K562 (cell line): Measurements from ENCODE around the gene GPD2. TPM values are rescaled to one million over a fixed set of nuclear protein-coding genes. Genes with fewer than 3 reads are reported as not detected.

Experiments used
- ATAC-seq: fragments of 200-7000 bp; cut with Tn5 transposase; 3 replicates; pipeline ENCODE4 v1.9.1; 2020; ENCODE audit warnings: moderate library complexity
- BruUV-seq: library from RNA; stranded (reverse); fragments of 400-500 nt; replicated peaks from 2 replicates; lab custom pipeline; 2021; lab: Mats Ljungman, UMichigan
- CTCF ChIA-PET: fragments of 300-600 bp; formaldehyde crosslinking; extraction: SDS; loops from one replicate; lab custom pipeline; 2021; ENCODE audit warnings: low intra/inter-chr PET ratio; lab: Yijun Ruan, JAX
- POLR2A ChIA-PET: fragments of 300-600, 350-650 bp; sonication (Branson Sonifier 250); formaldehyde crosslinking; extraction: SDS; loops from one replicate; lab custom pipeline; 2021; ENCODE audit warnings: antibody characterized with exemption, inconsistent platforms; lab: Yijun Ruan, JAX
- DNase-seq, 4 experiments: peaks; one replicate each; pipeline versions ENCODE4 v3.0.0 to v3.0.0-alpha.2; 2011 to 2018; ENCODE audit warnings: low spot score in 3 of 4, mixed read lengths in 3 of 4; ENCODE audit errors: extremely low read depth in 1 of 4
- FAIRE-seq: peaks from 2 replicates; lab custom pipeline; 2011; peaks lifted over from hg19 to GRCh38; lab: Jason Lieb, UNC
- H2AFZ ChIP-seq: 2 replicates; pipeline ENCODE4 v1.6.0; 2011; ENCODE audit warnings: low read depth, low read length, control low read depth, inconsistent platforms
- H3K27ac ChIP-seq: fragments of 200-600 bp; 3 replicates; pipeline ENCODE4 v1.8.0; 2011; ENCODE audit warnings: low read depth, mild to moderate bottlenecking, control low read depth, inconsistent platforms, low read length, moderate library complexity, mixed read lengths; ENCODE audit errors: extremely low read depth
- H3K27me3 ChIP-seq, 2 experiments: fragments of 300-600 bp in 1 of 2; 2 replicates in 1 of 2; 3 replicates in 1 of 2; pipeline versions ENCODE4 v1.6.0 to v1.8.0; 2011; ENCODE audit warnings: inconsistent platforms in 2 of 2, low read length in 2 of 2, mild to moderate bottlenecking in 1 of 2, mixed read lengths in 1 of 2, moderate library complexity in 1 of 2; ENCODE audit not compliant: control insufficient read depth in 2 of 2, insufficient read depth in 2 of 2
- H3K36me3 ChIP-seq: fragments of 300-600 bp; 3 replicates; pipeline ENCODE4 v1.8.0; 2011; ENCODE audit warnings: mild to moderate bottlenecking, low read length, inconsistent platforms; ENCODE audit not compliant: control insufficient read depth, insufficient read depth
- H3K4me1 ChIP-seq, 2 experiments: fragments of 200-600 bp in 1 of 2; replicated peaks in 1 of 2; 2 replicates in 1 of 2; 3 replicates in 1 of 2; pipeline versions ENCODE4 v1.5.1 to v1.8.0; 2011; ENCODE audit warnings: inconsistent platforms in 2 of 2, low read length in 2 of 2, mild to moderate bottlenecking in 1 of 2, mixed read lengths in 1 of 2, moderate library complexity in 1 of 2; ENCODE audit not compliant: control insufficient read depth in 2 of 2, insufficient read depth in 2 of 2
- H3K4me2 ChIP-seq: 2 replicates; pipeline ENCODE4 v1.6.1; 2011; ENCODE audit warnings: low read length, control low read depth, inconsistent platforms, mixed read lengths; ENCODE audit not compliant: insufficient read depth
- H3K4me3 ChIP-seq: fragments of 200-600 bp; sonication (generic), shearing (Covaris generic); 2 replicates; pipeline ENCODE4 v1.5.1; 2016; ENCODE audit warnings: control low read depth, inconsistent platforms
- H3K79me2 ChIP-seq: fragments of 200-600 bp; 3 replicates; pipeline ENCODE4 v1.8.0; 2011; ENCODE audit warnings: low read length, inconsistent platforms; ENCODE audit not compliant: control insufficient read depth, insufficient read depth
- H3K9ac ChIP-seq, 2 experiments: 2 replicates each; pipeline versions ENCODE4 v1.6.0 to v1.6.1; 2011; ENCODE audit warnings: low read depth in 2 of 2, low read length in 2 of 2, control low read depth in 1 of 2, inconsistent platforms in 1 of 2, mild to moderate bottlenecking in 1 of 2, mixed read lengths in 1 of 2; ENCODE audit not compliant: insufficient read depth in 1 of 2
- H3K9me1 ChIP-seq: one replicate; pipeline ENCODE4 v1.6.0; 2011; ENCODE audit warnings: inconsistent platforms, mild to moderate bottlenecking, low read length, moderate library complexity; ENCODE audit not compliant: control insufficient read depth, insufficient read depth
- H3K9me3 ChIP-seq: replicated peaks from 2 replicates; pipeline ENCODE4 v1.5.1; 2011; ENCODE audit warnings: low read depth, low read length, inconsistent platforms; ENCODE audit not compliant: control insufficient read depth, insufficient read depth
- H4K20me1 ChIP-seq: replicated peaks from 2 replicates; pipeline ENCODE4 v1.6.1; 2011; ENCODE audit warnings: low read length, inconsistent platforms, mixed read lengths; ENCODE audit not compliant: control insufficient read depth, insufficient read depth
- ATF4 ChIP-seq: fragments of 450-650 bp; formaldehyde crosslinking; IDR thresholded peaks from 2 replicates; pipeline ENCODE4 v1.4.0; 2022; ENCODE audit warnings: mild to moderate bottlenecking, moderate library complexity
- CHD2 ChIP-seq: IDR thresholded peaks from 2 replicates; pipeline ENCODE4 v1.6.1; 2011; ENCODE audit warnings: low read depth, low read length
- GATAD2A ChIP-seq: fragments of 450-650 bp; IDR thresholded peaks from 2 replicates; pipeline ENCODE4 v1.6.1; 2017
- ILK ChIP-seq: fragments of 450-650 bp; IDR thresholded peaks from 2 replicates; pipeline ENCODE4 v1.6.1; 2016; ENCODE audit warnings: missing genetic modification characterization, low read depth, mild to moderate bottlenecking, missing compliant biosample characterization, moderate library complexity, borderline replicate concordance
- LEF1 ChIP-seq: fragments of 450-650 bp; IDR thresholded peaks from 2 replicates; pipeline ENCODE4 v1.6.1; 2016; ENCODE audit warnings: mild to moderate bottlenecking
- MAFF ChIP-seq: IDR thresholded peaks from 2 replicates; pipeline ENCODE4 v1.6.1; 2012; ENCODE audit warnings: low read length, improper control_type of control experiment
- NR4A1 ChIP-seq, 2 experiments: fragments of 250-450 bp in 1 of 2; fragments of 450-650 bp in 1 of 2; sonication (Bioruptor Pico) in 1 of 2; IDR thresholded peaks; 2 replicates each; pipeline versions ENCODE4 v1.4.0 to v1.6.1; 2016 to 2020; ENCODE audit warnings: mild to moderate bottlenecking in 2 of 2, missing compliant biosample characterization in 1 of 2, missing genetic modification characterization in 1 of 2, moderate library complexity in 1 of 2
- PHF8 ChIP-seq: fragments of 200-600 bp; sonication (generic); IDR thresholded peaks from 2 replicates; pipeline ENCODE4 v1.6.1; 2012; ENCODE audit warnings: mixed run types, mild to moderate bottlenecking, inconsistent platforms, low read length, moderate library complexity, borderline replicate concordance
- ZKSCAN3 ChIP-seq: fragments of 250-450 bp; sonication (Bioruptor Pico); IDR thresholded peaks from 2 replicates; pipeline ENCODE4 v1.4.0; 2020
- ZNF408 ChIP-seq: fragments of 250-450 bp; sonication (Bioruptor Pico); IDR thresholded peaks from 2 replicates; pipeline ENCODE4 v1.4.0; 2020; ENCODE audit warnings: low read depth, mild to moderate bottlenecking, moderate library complexity
- WGBS: fragments of 100-300 bp; shearing (Covaris generic); methylation state at CpG from one replicate; pipeline ENCODE4 v1.1.6; 2016; ENCODE audit warnings: low coverage, mixed read lengths; ENCODE audit not compliant: insufficient coverage; ENCODE audit errors: missing lambda C conversion rate; 5-methylcytosine and 5-hydroxymethylcytosine counted together
- in situ Hi-C: fragments of 300-500 bp; cut with MboI; formaldehyde crosslinking; loops from 4 replicates; pipeline ENCODE4 v1.15.0; 2018; ENCODE audit warnings: inconsistent platforms, mixed read lengths
- intact Hi-C: fragments of 100-400 bp; cut with micrococcal nuclease; formaldehyde crosslinking; loops from 2 replicates; pipeline ENCODE4 v1.14.2; 2022
- polyA plus RNA-seq, 8 experiments: library from polyadenylated mRNA; depleted of rRNA in 4 of 8; stranded (reverse) in 5 of 8; unstranded in 3 of 8; fragments of >200 nt; fragmentation: Nextera tagmentation in 2 of 8; fragmentation: Illumina TruSeq in 1 of 8; extraction: Ambion mirVana in 2 of 8; extraction: Trizol in 1 of 8; gene quantifications; 2 replicates each; pipeline versions ENCODE4 v1.2.1 to v1.2.3, GENCODE V29; 2011 to 2014; ENCODE audit warnings: inconsistent platforms in 1 of 8, missing spikeins in 1 of 8
- total RNA-seq, 7 experiments: library from RNA; depleted of rRNA in 6 of 7; stranded (reverse); fragments of >200 nt in 6 of 7; fragmentation: Illumina TruSeq in 2 of 7; extraction: Trizol in 2 of 7; gene quantifications; 2 replicates each; pipeline versions ENCODE4 v1.2.1 to v1.2.3, GENCODE V29; 2011 to 2021; ENCODE audit warnings: low replicate concordance in 1 of 7

The GPD2 gene
- total and polyA plus RNA-seq, 9 of the 15 experiments (the other 6 are each of a cell fraction or from before 2014, with no cell fraction given), result 5.2 to 39.2 (median 19.0) TPM

- TF ChIP-seq ILK (tag) (no peak), PHF8 (no peak), ZNF408 (CRISPR knock-in tag) (no peak), LEF1 (no peak)
Measured at GRCh38 chr2:156585457-156585856, 149.3 kb downstream of the GPD2 start (continued).

- H3K27me3 ChIP-seq, result no peaks in the 10 kb centered on the region
- no peak overlapping the region for H3K4me2 ChIP-seq
- in situ Hi-C loops, result loop anchor here (10.0 kb wide), 1 partner anchor 252 kb away; the partner anchor contains the start of gene NR4A2
- H3K9me1 ChIP-seq, result no peaks in the 10 kb centered on the region
- H3K27ac ChIP-seq, result no peak overlapping the region
- ChIA-PET POLR2A (interaction anchor here (0.9 kb wide), 1 partner anchor 9 kb away, joined by 3 read pairs; no protein-coding TSS in a partner anchor), CTCF (no interaction called here)
- no peaks in the 10 kb centered on the region for H4K20me1 ChIP-seq
- TF ChIP-seq GATAD2A (no peak), ATF4 (CRISPR knock-in tag) (no peak), MAFF (no peak), CHD2 (no peak), ZKSCAN3 (CRISPR knock-in tag) (no peak), NR4A1 (CRISPR knock-in tag; IDR thresholded peaks at IDR 0.05) (no peak), NR4A1 (tag; IDR thresholded peaks at IDR 0.05) (no peak)
- no peak for ATAC-seq
- no peak overlapping the region for H3K9ac ChIP-seq
- H3K4me3 ChIP-seq, result no peak overlapping the region
- intact Hi-C loops, result loop anchor here (2.0 to 10.0 kb wide), 5 partner anchors 152 to 1209 kb away; partner anchors contain the start of gene GPD2
- BruUV-seq, result no TSS peak
- WGBS, result 43% methylated on average over 2 of the region's 2 CpGs
- FAIRE-seq, result no peak
- no peak overlapping the region for H2AFZ ChIP-seq
- no peaks in the 10 kb centered on the region for H3K79me2 ChIP-seq
- no peaks in the 10 kb centered on the region for H3K4me1 ChIP-seq
- H3K9me3 ChIP-seq, result no peaks in the 10 kb centered on the region
- no peak for DNase-seq
- H3K36me3 ChIP-seq, result no peaks in the 10 kb centered on the region
Measured at GRCh38 chr2:156586621-156587020, 150.4 kb downstream of the GPD2 start.
